Activated naive CD4-positive, alpha-beta T cell treated with anti-CD3 and anti-CD28 coated beads for 36 hours (primary cell): Measurements from ENCODE around the gene ANTXRL. TPM values are rescaled to one million over a fixed set of nuclear protein-coding genes. Genes with fewer than 3 reads are reported as not detected.
"Not testable (repeated sequence)": the region's sequence is repeated elsewhere in the genome, so short reads cannot be mapped to it uniquely, and the experiment has no call there.

Experiments used
- CTCF ChIA-PET: fragments of 350-600 bp; sonication (Branson Sonifier 250); formaldehyde crosslinking; loops from one replicate; lab custom pipeline; 2021; ENCODE audit warnings: antibody characterized with exemption; lab: Charles Lee
- DNase-seq: peaks from one replicate; pipeline ENCODE4 v3.0.0-alpha.2; 2020
- H3K27ac Mint-ChIP-seq: one replicate; pipeline ENCODE4 v1.8.0; 2021; ENCODE audit warnings: mild to moderate bottlenecking, mixed read lengths
- H3K27me3 Mint-ChIP-seq: one replicate; pipeline ENCODE4 v1.8.0; 2021; ENCODE audit warnings: low read depth, mixed read lengths
- H3K36me3 Mint-ChIP-seq: one replicate; pipeline ENCODE4 v1.8.0; 2021; ENCODE audit warnings: low read depth, mixed read lengths
- H3K4me1 Mint-ChIP-seq: one replicate; pipeline ENCODE4 v1.8.0; 2021; ENCODE audit warnings: low read depth, mixed read lengths
- H3K4me3 Mint-ChIP-seq: one replicate; pipeline ENCODE4 v1.8.0; 2021; ENCODE audit warnings: mild to moderate bottlenecking, moderate library complexity, mixed read lengths
- H3K9me3 Mint-ChIP-seq: one replicate; pipeline ENCODE4 v1.8.0; 2021; ENCODE audit warnings: mixed read lengths
- intact Hi-C: fragments of 100-400 bp; cut with micrococcal nuclease; formaldehyde crosslinking; loops from one replicate; pipeline ENCODE4 v1.15.1; 2023
- total RNA-seq, 2 experiments: library from RNA; stranded (reverse); gene quantifications; one replicate each; pipeline ENCODE4 v1.2.3, GENCODE V29; 2021

The ANTXRL gene
- total RNA-seq, 2 experiments from 2014 or later, result not detected

DNA sequence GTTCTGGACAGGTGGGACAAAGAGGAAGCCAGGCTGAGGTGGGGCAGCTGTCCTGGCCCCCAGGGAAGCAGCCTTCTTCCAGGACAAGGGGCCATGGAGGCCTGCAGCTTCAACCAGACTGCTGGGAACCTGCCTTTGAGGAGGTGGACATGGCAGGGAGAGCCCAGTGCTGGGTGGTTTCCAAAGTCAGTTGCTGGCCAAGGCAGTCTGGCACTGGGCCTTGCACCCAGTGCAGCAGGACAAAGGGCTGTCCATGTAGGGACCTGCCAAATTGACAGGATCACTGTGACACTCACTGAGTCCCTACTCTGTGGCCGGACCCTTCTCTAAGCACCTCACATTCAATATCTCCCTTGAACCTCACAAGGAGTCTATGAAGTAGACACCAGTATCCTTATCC is 90.2 kb downstream of the ANTXRL start:
- H3K27me3 Mint-ChIP-seq, DNase-seq, H3K9me3 Mint-ChIP-seq, H3K4me3 Mint-ChIP-seq, CTCF ChIA-PET, H3K4me1 Mint-ChIP-seq, intact Hi-C loops, H3K27ac Mint-ChIP-seq, H3K36me3 Mint-ChIP-seq: not testable (repeated sequence)

DNA sequence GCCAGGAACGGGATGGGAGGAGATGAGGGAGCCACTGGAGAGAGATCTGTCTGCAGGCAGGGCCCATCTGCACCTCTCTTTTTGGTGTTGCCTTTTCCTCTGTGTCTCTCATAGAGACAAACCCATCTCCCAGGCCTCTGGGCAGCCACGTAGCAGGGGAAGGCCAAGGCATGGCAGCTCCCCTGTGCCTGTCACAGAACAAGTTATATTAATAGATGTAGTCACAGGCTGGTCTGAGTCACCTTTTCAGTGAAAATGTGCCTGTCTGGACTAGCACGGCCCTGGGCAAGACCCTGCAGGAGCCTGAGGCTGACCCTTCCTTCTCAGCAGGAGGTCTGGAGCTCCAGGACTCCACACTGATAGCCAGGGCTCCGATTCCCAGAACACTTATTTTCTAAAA is 90.9 kb downstream of the ANTXRL start:
- H3K27me3 Mint-ChIP-seq, H3K27ac Mint-ChIP-seq, H3K4me1 Mint-ChIP-seq, intact Hi-C loops, H3K36me3 Mint-ChIP-seq, H3K9me3 Mint-ChIP-seq, DNase-seq, CTCF ChIA-PET, H3K4me3 Mint-ChIP-seq: not testable (repeated sequence)

DNA sequence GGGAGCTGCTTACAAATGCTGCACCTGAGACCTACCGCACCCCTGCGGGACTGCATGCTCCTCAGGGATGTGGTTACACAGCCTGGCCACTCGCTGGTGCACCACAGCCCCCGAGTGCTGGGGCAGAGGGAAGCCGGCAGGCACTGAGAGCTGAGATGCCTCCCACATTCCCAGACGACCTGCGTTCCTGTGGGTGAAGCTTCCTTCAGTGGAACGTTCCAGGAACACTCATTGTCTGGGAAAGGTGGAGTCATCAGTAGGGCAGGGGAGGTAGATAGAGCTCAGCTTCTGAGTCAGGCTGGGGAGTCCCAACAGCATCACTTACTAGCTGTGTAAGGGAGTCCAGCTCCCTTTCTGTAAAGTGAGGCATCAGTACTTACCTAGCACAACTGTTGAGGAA is 91.3 kb downstream of the ANTXRL start:
- H3K27me3 Mint-ChIP-seq, H3K9me3 Mint-ChIP-seq, H3K4me3 Mint-ChIP-seq, H3K27ac Mint-ChIP-seq, CTCF ChIA-PET, H3K4me1 Mint-ChIP-seq, DNase-seq, H3K36me3 Mint-ChIP-seq, intact Hi-C loops: not testable (repeated sequence)

DNA sequence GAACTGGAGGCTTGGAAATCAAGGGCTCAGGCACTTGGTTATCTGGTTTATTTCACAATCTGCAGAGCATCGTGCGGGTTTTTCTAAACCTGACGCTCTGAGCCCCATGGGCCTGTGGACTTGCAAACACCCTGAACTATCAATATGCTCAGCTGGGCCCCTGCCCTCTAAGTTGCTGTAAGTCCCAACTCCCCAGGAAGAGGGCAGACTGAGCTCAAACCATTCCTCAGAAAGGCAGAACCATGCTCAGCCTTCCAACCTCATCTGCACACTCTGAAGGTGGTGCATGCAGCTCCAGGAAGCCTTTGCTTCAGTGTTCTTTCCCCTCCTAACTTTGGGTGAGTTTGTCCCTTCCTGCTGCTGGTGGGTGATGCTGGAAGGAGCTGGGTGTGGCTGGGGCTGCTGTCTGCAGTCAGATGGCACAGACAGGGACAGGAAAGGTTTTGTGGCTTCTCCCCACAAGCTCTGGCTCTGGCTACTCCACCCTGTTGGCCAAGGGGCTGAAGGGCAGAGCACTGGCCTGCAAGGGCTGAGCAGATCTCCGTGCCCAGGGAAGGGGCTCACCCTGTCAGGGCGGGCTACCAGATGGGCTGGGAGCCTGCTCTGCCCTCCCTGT is 92.5 kb downstream of the ANTXRL start:
- H3K4me1 Mint-ChIP-seq, H3K4me3 Mint-ChIP-seq, CTCF ChIA-PET, intact Hi-C loops, DNase-seq, H3K36me3 Mint-ChIP-seq, H3K27me3 Mint-ChIP-seq, H3K9me3 Mint-ChIP-seq, H3K27ac Mint-ChIP-seq: not testable (repeated sequence)

Other genes starting within 250 kb of the ANTXRL start
- gene MSMB, start 240.7 kb upstream of the ANTXRL start, total RNA-seq, result not detected
- not detected for gene ANXA8L1, start 88.8 kb downstream of the ANTXRL start, total RNA-seq
- not detected for gene NPY4R, start 179.0 kb downstream of the ANTXRL start, total RNA-seq